ENCODE data around the gene TXK.

GRCh38 chr4:48169636-48170035 is 35.6 kb upstream of the TXK start:
- TF ChIP-seq POLR2AphosphoS5 (IDR thresholded peaks at IDR 0.05; ENCODE audit: low read depth, low read length): no peak
- no peak for TF ChIP-seq REST (IDR thresholded peaks at IDR 0.05; ENCODE audit: insufficient read depth in 1 of 2, low read depth in 2 of 2, low read length in 2 of 2)

Measured in PFSK-1 (cell line).